ENCODE measurements around the gene PHF20.

DNA sequence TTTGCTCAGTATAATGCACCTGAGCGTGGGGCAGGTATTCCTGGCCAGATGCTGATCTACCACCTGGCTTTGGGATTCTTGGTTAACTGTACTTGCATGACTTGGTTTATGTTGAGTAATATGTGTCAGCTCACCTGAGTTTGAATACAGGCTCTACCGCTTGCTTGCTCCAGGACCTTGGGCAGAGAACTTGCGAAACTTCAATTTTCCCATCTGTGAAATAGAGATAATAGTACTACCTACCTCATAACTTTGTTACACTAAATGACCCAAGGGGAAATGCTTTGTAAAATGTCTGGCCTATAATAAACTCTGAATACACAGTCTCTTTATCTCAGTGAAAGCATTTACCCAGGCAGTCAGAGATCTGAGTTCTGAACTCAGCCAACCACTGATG is 130.7 kb downstream of the PHF20 start:
- TF ChIP-seq, protein P1, sequence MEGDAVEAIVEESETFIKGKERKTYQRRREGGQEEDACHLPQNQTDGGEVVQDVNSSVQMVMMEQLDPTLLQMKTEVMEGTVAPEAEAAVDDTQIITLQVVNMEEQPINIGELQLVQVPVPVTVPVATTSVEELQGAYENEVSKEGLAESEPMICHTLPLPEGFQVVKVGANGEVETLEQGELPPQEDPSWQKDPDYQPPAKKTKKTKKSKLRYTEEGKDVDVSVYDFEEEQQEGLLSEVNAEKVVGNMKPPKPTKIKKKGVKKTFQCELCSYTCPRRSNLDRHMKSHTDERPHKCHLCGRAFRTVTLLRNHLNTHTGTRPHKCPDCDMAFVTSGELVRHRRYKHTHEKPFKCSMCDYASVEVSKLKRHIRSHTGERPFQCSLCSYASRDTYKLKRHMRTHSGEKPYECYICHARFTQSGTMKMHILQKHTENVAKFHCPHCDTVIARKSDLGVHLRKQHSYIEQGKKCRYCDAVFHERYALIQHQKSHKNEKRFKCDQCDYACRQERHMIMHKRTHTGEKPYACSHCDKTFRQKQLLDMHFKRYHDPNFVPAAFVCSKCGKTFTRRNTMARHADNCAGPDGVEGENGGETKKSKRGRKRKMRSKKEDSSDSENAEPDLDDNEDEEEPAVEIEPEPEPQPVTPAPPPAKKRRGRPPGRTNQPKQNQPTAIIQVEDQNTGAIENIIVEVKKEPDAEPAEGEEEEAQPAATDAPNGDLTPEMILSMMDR (IDR thresholded peaks at IDR 0.05; ENCODE audit: low read length): no peak
- no peak for TF ChIP-seq EZH2 (optimal IDR thresholded peaks at IDR 0.05; ENCODE audit: low read depth, low read length)
